Left hindlimb (tissue), 1 donor: ENCODE data around the gene NEU1.

ENCODE experiments used
- DNase-seq: peaks from one replicate; pipeline ENCODE4 v3.0.0-alpha.2; 2018

NEU1 gene

DNA sequence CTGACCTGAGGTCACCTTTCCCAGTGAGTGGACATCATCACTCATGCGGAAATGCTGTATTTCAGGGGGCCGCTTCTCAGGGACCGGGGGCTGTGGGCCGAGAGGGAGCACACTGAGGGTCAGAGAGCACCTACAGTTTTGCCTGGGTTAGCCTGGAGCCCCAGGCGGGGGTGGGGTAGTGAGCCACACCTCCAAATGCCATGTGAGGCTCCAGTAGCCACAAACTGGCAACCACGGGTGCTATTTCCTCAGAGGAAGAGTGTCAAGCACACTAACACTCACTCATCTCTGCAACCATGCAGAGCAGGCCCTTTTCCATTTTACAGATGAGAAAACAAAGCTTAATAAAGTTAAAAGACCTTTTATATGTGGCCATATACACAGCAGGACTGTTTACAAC, 30.2 kb upstream of the NEU1 start:
- DNase-seq: no peak

- no peak for DNase-seq
These were observed 26.8 kb upstream of the NEU1 start for GRCh38 chr6:31889331-31889972.

DNA sequence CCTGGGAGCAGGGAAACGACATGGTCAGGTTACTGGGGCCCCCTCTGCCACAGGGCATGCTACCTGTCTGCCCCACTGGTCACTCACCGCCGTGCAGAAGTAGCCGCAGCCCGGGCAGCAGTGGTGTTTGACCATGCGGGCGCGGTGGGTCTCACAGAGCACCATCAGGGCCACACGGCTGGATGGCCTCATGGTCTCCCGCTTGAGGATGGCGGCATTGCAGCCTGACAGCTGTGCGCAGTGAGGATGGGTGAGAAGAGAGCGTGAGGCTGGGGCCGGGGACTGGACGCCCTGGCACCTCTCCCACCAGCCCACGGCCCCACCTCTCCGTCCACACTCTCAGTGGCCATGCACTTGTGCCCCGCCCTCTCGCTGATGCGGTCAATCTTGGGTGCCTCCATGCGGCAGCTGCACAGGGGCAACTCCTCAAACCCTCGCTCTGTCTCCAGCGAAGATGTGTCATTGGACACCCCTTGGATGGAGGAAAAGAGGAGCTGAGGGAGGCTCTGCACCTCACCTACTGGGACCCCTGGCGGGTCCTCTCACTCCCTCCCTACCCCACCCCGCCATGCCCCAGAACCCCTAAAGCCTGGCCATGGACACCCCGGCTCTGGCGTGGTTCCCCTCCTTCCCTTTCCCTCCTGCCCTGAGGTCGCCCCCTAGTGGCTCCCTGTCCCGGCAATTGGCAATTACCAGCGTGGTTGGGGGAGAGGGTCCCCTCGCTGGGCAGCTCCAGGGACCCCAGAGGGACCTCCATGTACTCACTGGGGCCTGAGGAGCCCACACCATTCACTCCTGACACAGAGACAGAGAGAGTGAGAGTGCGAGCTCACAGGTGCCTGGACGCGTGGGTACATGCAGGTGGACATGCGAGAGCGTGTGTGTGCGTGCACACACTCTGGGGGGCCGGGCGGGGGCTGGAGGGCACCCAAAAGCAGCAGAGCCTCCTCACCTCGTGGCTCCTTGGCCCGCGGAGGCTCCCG, 25.9 kb upstream of the NEU1 start:
- no peak for DNase-seq

DNA sequence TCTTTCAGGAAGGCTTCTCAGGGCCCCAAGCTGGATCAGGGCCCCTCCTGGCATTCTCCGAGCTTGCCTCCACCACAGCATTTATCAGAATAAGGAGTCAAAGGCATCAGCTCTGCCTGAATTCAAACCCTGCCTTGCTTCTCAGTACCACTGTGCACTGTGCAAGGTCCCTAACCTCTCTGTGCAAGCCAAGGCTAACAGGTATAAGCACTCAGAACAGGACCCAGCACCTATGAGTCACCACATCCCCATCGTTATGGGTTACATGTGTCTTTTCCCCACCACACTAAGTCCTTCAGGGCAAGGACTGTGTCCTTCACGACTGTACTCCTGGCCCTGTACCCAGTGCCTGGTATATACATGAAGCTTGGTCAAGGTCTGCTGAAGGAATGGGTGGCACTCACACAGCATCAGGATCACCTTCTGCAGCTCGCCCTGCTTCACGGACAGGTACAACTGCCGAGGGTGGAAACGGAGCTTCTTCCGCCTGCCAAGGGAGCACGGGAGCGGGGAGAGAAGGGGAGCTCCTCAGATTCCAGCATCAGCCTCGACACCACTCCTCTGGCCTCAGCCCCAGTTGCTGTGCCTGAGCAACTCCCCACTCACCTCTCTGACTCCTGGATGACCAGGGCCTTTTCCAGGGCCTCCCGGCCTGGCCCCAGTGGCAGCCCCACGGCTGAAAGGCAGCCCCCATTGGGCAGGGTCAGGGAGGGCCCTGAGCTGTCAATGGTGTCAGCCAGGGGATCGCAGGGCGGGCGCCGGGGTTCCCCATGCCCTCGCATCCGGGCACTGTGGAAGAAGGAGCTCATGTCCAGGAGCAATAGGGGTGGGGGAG, 24.8 kb upstream of the NEU1 start:
- DNase-seq: no peak

DNA sequence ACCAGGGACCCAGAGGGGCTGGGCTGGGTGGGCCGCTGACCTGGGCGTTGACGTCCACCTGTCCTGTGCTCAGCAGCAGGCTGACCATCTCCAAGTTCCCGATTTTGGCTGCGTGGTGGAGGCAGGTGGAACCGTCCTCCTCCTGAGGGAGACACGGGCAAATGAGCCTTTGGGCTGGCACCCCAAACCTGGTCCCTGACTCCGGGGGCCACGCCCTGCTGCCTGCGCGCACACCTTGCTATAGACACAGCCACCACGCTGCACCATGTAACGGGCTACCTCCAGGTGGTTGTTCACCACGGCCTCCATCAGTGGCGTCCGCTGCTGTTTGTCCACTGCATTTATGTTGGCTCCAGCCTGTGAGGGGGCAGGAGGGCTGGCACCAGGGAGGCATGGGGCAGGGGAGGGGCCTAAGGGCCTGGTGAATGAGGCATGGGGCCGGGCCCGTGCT, 23.9 kb upstream of the NEU1 start:
- DNase-seq: no peak

DNA sequence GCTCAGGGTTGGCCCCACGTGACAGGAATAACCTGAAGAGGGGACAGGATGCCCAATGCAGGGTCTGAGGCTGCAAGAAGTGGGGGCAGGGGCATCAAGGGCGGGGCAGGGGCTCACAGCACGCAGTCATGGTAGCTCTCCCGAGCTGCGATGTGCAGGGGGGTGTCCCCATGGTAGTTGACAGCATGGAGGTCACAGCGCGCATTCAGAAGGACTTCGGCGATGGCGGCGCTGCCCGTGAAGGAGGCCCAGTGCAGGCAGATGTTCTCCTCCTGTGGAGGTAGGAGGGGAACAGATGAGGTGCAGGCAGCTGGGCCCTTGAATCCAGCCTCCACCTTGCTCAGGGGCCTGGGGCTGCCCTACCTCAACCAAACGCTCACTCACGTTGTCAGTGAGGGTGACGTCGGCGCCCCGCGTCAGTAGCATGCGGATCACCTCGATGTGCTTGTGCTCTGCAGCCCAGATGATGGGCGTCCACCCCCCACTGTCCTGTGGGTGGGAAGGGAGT, 22.0 kb upstream of the NEU1 start:
- no peak for DNase-seq

GRCh38 chr6:31883676-31884075, 21.1 kb upstream of the NEU1 start:
- DNase-seq: no peak

DNA sequence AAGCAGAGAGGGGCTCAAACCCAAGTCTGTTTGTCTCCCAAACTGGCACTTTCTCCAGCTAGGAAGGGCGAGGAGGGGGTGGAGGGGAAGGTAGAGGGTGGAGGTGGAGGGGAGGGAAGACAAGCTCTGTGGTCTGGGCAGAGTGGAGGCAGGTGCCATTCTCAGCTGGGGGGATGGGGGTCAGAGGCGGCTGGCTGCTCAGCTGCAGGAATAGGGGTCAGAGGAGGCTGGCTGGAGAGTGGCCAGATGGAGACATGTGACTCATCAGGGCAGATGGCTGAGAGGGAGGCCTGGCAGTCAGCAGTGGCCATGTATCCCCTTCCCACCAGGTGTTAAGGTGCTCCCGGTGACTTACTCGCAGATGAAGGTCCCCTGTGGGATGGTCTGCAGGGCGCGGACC, 19.7 kb upstream of the NEU1 start:
- DNase-seq: no peak

DNA sequence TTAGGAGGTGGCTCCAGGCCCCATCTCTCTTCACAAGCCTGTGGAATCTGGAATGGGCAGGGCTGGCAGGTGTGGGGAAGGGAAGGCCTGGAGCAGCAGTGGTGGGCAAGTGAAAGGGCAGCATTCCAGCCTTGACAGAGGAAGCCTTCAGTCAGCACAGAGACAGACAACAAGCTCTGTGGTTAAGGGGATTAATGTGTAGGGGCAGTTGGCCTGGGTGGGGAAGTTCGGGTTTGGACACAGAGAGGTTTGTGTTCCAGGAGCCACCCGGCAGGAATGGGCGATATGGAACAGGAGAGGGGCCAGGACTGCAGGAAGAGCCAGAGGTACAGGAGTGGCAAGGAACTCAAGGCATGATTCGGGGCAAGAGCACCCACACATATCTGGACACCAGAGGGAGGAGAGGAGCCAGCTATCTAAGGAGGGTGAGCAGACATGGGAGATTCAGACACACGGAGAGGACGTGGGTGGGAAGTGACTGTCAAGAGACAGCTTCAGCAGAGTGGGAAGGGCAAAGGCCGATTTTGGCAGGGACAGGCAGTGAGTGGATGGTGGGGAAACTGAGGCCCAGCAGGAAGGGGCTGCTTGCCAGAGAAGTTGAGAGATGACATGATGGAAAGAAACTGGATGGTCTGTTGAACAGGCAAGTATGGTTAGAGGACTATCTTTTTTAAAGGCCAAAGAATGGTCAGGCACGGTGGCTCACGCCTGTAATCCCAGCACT, 18.7 kb upstream of the NEU1 start:
- DNase-seq: no peak

GRCh38 chr6:31880616-31881015, 18.0 kb upstream of the NEU1 start:
- no peak for DNase-seq

DNA sequence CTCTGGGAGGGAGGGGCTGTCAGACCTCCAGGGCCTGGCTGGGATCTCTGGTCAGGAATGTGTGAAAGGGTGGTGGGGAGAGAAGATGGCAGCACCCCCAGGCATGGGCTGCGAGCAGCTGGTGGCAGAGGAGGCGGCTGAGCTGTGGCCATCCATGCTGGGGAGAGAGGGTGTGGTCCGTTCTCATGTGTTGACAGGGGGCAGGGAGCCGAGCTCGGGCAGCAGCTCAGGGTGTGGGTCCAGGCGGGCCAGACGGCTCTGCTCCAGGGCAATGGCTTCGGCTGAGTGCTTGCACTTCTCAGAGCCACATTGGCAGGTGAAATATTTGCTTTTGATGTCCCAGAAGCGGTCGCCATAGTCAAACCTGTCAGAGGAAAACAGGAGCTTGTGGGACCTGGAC, 17.3 kb upstream of the NEU1 start:
- DNase-seq: no peak

- DNase-seq: no peak
These were observed 16.5 kb upstream of the NEU1 start for GRCh38 chr6:31879143-31879542.

- DNase-seq: no peak
These were observed 16.1 kb upstream of the NEU1 start, which contains the start of gene SLC44A4 for GRCh38 chr6:31878726-31879125. SLC44A4 (minus strand) TSS chr6:31878997; CDS start chr6:31878980, 17 bp downstream.

DNA sequence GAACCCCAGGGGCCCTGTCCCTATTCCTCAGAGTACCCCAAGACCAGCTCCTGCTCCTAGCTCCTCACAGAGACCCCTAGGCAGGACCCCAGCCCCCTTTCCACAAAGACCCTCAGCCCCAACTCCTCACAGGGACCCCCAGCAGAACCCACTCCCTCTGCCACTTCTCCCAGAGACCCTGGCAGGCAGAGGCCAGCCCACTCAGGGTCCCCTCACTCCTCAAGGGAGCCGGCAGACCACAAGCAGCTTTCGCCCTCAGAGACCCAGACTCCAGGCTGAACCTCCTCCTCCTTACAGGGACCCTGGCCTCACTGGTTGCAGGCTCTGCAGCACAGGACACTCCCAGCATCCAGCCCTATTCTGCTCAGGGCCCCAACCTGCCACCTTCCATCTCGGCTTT, 15.6 kb upstream of the NEU1 start:
- no peak for DNase-seq

- DNase-seq: no peak
These were observed 15.1 kb upstream of the NEU1 start for GRCh38 chr6:31877651-31878161.

DNA sequence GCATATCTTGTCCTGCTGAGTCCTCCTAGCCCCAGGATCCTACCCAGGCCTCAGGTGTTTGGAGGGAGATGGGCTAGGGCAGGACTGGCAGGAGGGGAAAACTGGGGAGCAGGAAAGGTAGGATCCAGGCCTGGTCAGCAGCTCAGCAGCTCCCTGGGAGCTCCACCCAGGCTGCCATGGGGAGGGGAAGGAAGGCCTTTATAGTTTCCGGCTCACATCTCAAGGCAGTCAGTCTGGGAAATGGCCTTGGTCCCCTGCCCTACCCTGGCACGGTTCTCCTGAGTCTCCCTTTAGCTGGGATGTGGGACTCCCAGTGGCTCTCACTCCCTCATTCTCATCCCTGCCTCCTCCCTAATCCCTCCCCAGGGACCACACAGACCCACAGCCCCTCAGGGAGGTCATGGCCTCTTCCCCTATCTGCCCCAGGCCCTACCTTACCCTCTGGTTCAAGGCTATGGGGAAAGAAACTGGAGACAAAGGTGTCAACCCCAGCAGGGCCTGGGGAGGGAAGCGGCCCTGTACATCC, 14.6 kb upstream of the NEU1 start:
- DNase-seq: no peak

DNA sequence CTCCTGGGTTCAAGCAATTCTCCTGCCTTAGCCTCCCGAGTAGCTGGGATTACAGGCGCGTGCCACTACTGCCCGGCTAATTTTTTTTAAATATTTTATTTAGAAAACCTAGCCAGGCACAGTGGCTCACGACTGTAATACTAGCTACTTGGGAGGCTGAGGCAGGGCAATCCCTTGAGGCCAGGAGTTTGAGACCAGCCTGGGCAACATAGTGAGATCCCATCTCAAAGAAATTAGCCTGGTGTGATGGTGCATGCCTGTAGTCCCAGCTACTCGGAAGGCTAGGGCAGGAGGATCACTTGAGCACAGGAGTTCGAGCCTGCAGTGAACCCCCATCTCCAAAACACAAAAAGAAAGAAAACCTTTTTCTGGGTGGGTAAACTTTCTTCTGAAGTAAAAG, 13.7 kb upstream of the NEU1 start:
- no peak for DNase-seq

DNA sequence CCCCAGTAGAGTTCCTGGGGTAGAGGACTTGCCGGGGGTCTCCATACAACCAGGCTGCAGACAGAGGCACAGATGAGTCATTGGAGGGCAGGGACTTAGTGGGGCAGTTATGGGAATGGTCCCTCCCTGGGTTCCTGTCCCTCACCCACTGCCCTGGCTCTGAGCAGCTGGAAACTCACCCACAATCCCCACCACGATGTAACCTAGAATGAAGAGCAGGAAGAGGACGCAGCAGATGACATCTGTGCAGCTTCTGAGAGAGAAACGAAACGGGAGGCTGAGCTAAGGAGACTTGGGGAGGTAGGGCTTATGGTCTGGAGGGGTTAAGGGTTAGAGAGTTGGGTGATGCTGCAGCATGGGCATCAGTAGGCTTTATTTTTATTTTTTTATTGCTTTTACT, 13.3 kb upstream of the NEU1 start:
- DNase-seq: no peak

DNA sequence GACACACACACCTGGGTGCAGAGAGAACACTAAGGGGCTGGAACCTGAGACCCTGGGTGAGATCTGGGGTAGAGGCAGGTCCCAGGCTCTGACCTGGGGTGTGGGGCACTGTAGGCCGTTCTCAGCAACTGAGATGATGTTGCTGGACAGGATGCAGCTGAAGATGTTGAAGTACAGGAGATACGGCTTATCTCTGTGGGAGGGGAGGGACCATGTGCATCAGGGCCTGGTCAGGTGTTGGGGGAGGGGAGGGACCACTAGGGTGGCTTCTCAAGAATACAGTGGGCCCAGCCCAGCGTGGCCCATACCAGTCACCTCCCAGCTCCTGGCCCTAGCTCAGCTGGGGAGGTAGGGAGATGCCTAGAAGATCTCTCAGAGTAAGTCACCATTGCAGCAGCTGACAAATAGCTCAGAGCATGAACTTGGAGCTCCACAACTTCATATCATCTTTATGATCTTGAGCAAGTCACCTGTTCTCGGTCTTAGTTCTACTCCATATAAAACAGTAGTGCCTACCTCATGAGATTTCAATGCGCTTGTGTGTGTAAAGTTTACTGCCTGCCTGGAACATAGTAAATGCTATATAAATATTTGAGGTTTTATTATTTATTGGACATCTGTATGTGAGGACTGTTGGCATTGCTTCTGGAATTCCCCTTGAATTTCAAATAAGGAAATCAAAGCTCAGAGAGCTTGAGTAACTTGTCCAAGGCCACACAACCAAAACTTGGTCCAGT, 12.4 kb upstream of the NEU1 start:
- DNase-seq: no peak

- no peak for DNase-seq
These were observed 11.6 kb upstream of the NEU1 start for GRCh38 chr6:31874084-31874670.
